ENCODE data around the gene SLC4A9. TPM values are rescaled to one million over a fixed set of nuclear protein-coding genes. Genes with fewer than 3 reads are reported as not detected.
A peak's percentile ranks its signal among the peaks of the same experiment; 100 is the strongest.

The SLC4A9 gene
- total RNA-seq, 4 donors from 2014 or later: 0.48 to 3.0 (median 0.82) TPM; not detected in 1

DNA sequence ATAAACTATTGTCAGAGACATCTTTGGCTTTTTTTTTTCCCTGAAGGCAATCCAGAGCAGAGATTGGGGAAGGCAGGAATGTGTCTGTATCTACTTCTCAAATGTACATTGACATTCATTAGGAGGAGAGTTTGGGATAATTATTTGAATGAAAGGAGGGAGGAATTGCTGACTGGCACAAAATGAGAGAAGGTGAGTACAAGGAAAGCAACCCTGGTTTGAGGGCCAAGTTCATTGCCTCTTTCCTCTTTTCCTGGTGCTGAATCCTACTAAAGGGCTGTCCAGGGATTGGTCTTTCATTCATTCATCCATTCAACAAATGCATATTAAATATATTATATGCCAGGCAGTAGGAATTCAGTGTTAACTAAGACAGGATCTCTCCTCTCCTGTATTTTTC is 22.9 kb downstream of the SLC4A9 start:
- H3K36me3 ChIP-seq: no peaks in the 10 kb centered on the region
- H3K27me3 ChIP-seq: no peaks in the 10 kb centered on the region
- no peaks in the 10 kb centered on the region for H3K4me1 ChIP-seq
- TF ChIP-seq POLR2AphosphoS5 (IDR thresholded peaks at IDR 0.05): no peak
- no peak for TF ChIP-seq EP300 (IDR thresholded peaks at IDR 0.05; ENCODE audit: low read depth)
- no peak for DNase-seq
- H3K9me3 ChIP-seq: no peaks in the 10 kb centered on the region
- in situ Hi-C loops (cut with MboI; ENCODE audit: low pct_ligation_motif_present in 1 of 4, low pct_unique_long_range_greater_than_20kb in 1 of 4, low sequenced_read_pairs in 3 of 4) (loop anchor here in 2 of 4 donors (10.0 to 25.0 kb wide), 2 partner anchors 279 to 342 kb away; partner anchors contain the start of genes DND1 (in 1 of the 2) and WDR55 (in 1 of the 2)), intact Hi-C loops (cut with DNase I; ENCODE audit: low total_unique reads) (no loop called here)
- H3K27ac ChIP-seq: no peak overlapping the region
- no peak overlapping the region for H3K4me3 ChIP-seq

GRCh38 chr5:140383300-140383699 is 23.3 kb downstream of the SLC4A9 start:
- WGBS, 2 donors (ENCODE audit: low coverage in 1 of 2): 90 to 91% methylated on average over 2 of the region's 2 CpGs
- in situ Hi-C loops (cut with MboI; ENCODE audit: low pct_ligation_motif_present in 1 of 4, low pct_unique_long_range_greater_than_20kb in 1 of 4, low sequenced_read_pairs in 3 of 4) (loop anchor here in 2 of 4 donors (10.0 to 25.0 kb wide), 2 partner anchors 279 to 342 kb away; partner anchors contain the start of genes DND1 (in 1 of the 2) and WDR55 (in 1 of the 2)), intact Hi-C loops (cut with DNase I; ENCODE audit: low total_unique reads) (no loop called here)
- no peak for DNase-seq
- no peaks in the 10 kb centered on the region for H3K27me3 ChIP-seq
- H3K27ac ChIP-seq: peak overlapping the region in 1 of 4 donors; percentile 11
- TF ChIP-seq POLR2AphosphoS5 (IDR thresholded peaks at IDR 0.05): no peak
- TF ChIP-seq, protein P1, sequence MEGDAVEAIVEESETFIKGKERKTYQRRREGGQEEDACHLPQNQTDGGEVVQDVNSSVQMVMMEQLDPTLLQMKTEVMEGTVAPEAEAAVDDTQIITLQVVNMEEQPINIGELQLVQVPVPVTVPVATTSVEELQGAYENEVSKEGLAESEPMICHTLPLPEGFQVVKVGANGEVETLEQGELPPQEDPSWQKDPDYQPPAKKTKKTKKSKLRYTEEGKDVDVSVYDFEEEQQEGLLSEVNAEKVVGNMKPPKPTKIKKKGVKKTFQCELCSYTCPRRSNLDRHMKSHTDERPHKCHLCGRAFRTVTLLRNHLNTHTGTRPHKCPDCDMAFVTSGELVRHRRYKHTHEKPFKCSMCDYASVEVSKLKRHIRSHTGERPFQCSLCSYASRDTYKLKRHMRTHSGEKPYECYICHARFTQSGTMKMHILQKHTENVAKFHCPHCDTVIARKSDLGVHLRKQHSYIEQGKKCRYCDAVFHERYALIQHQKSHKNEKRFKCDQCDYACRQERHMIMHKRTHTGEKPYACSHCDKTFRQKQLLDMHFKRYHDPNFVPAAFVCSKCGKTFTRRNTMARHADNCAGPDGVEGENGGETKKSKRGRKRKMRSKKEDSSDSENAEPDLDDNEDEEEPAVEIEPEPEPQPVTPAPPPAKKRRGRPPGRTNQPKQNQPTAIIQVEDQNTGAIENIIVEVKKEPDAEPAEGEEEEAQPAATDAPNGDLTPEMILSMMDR (IDR thresholded peaks at IDR 0.05): no peak
- TF ChIP-seq POLR2A (IDR thresholded peaks at IDR 0.05): no peak
- TF ChIP-seq EP300 (IDR thresholded peaks at IDR 0.05; ENCODE audit: low read depth): no peak
- no peak overlapping the region for H3K4me3 ChIP-seq
- H3K36me3 ChIP-seq: no peaks in the 10 kb centered on the region
- H3K9me3 ChIP-seq: no peaks in the 10 kb centered on the region
- no peaks in the 10 kb centered on the region for H3K4me1 ChIP-seq

GRCh38 chr5:140388052-140388451 is 28.1 kb downstream of the SLC4A9 start:
- intact Hi-C loops (cut with DNase I; ENCODE audit: low total_unique reads): no loop called here
- TF ChIP-seq EP300 (IDR thresholded peaks at IDR 0.05; ENCODE audit: low read depth): no peak
- TF ChIP-seq, protein P1 (IDR thresholded peaks at IDR 0.05): no peak
- TF ChIP-seq POLR2A (IDR thresholded peaks at IDR 0.05): no peak
- no peak for TF ChIP-seq POLR2AphosphoS5 (IDR thresholded peaks at IDR 0.05)

GRCh38 chr5:140391312-140391711 is 31.3 kb downstream of the SLC4A9 start:
- Histone ChIP-seq H3K9me3 (no peaks in the 10 kb centered on the region), H3K27me3 (no peaks in the 10 kb centered on the region), H3K27ac (no peak overlapping the region), H3K36me3 (no peaks in the 10 kb centered on the region), H3K4me3 (no peak overlapping the region), H3K4me1 (no peaks in the 10 kb centered on the region)
- TF ChIP-seq POLR2A (IDR thresholded peaks at IDR 0.05): no peak
- TF ChIP-seq POLR2AphosphoS5 (IDR thresholded peaks at IDR 0.05): no peak
- TF ChIP-seq EP300 (IDR thresholded peaks at IDR 0.05; ENCODE audit: low read depth): no peak
- TF ChIP-seq, protein P1 (IDR thresholded peaks at IDR 0.05): no peak
- WGBS, 2 donors (ENCODE audit: low coverage in 1 of 2): 71 to 80% methylated on average over 1 of the region's 1 CpG
- in situ Hi-C loops (cut with MboI; ENCODE audit: low pct_ligation_motif_present in 1 of 4, low pct_unique_long_range_greater_than_20kb in 1 of 4, low sequenced_read_pairs in 3 of 4) (loop anchor here in 1 of 4 donors (25.0 kb wide), 1 partner anchor 271 kb away; the partner anchor contains the start of genes DND1 and WDR55), intact Hi-C loops (cut with DNase I; ENCODE audit: low total_unique reads) (no loop called here)
- no peak for DNase-seq

More at GRCh38 chr5:140388052-140388451, 28.1 kb downstream of the SLC4A9 start:
- Histone ChIP-seq H3K27ac (no peak overlapping the region), H3K9me3 (no peaks in the 10 kb centered on the region), H3K4me3 (no peak overlapping the region), H3K36me3 (no peaks in the 10 kb centered on the region), H3K27me3 (no peaks in the 10 kb centered on the region), H3K4me1 (no peaks in the 10 kb centered on the region)
- 97 to 100% methylated on average over 2 of the region's 2 CpGs for WGBS, 2 donors (ENCODE audit: low coverage in 1 of 2)
- no peak for DNase-seq
- in situ Hi-C loops (cut with MboI; ENCODE audit: low pct_ligation_motif_present in 1 of 4, low pct_unique_long_range_greater_than_20kb in 1 of 4, low sequenced_read_pairs in 3 of 4): loop anchor here in 2 of 4 donors (10.0 to 25.0 kb wide), 2 partner anchors 274 to 337 kb away; partner anchors contain the start of genes DND1 (in 1 of the 2) and WDR55 (in 1 of the 2)

Data from transverse colon (tissue), 4 donors.